Stimulated activated CD8-positive, alpha-beta memory T cell treated with anti-CD3 and anti-CD28 coated beads, Interleukin-7, amount 100 ng/mL, for 48 hours (primary cell): Measurements from ENCODE around the gene HDAC9.

ENCODE experiments used
- DNase-seq, 2 donors: peaks; one replicate each; pipeline ENCODE4 v3.0.0-alpha.2; 2020; ENCODE audit warnings: low read depth in 1 of 2; ENCODE audit errors: extremely low read depth in 1 of 2

The HDAC9 gene

GRCh38 chr7:18494406-18494805 is 1.1 kb upstream of the HDAC9 start:
- DNase-seq: no peak

DNA sequence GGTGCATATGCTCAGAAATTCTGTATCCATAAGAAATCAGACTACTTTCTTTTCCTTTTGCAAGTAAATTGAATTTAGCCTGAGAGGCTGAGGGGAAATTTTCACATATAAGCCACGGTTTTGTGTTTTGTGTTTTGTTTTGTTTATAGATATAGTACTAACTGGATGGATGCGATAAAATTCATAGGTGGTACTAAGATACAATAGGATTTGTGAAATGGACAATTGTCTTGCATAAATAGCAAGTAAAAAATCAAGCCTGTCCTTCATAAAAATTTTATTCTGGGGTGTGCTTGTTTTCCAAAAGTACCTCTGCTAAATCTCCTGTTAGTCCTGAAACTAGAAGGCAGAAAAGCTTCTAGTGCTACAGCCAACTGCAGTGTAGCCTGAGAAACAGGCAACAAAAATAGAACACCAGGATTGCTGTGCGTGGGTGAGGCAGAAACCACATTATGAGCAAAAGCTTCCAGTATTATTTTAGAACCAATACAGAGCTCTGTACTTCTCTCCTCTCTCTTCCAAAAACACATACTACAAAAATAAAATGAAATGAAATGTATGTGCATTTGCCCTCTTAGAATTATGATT is 634 bp upstream of the HDAC9 start:
- DNase-seq: no peak

DNA sequence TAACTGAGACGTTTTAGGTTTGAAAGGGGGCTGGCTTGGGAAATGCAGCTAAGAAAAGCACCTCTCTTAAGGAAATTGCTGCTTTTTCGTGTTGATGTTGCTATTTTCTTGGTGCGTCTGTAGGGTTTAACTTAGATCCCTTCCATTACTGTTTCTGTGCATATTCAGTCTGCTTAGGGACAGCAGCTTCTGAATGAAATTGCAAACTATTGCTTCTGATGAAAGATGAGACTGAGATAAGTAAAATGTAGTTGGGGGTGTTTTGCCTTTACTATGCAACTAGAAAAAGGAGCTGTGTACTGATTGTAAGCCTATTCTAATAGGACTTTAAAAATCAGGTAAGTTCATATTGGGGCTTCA is 772 bp downstream of the HDAC9 start:
- no peak for DNase-seq

GRCh38 chr7:18497082-18497481 is 1.5 kb downstream of the HDAC9 start:
- no peak for DNase-seq

- no peak for DNase-seq
Measured at GRCh38 chr7:18497800-18498199, 2.3 kb downstream of the HDAC9 start.

DNA sequence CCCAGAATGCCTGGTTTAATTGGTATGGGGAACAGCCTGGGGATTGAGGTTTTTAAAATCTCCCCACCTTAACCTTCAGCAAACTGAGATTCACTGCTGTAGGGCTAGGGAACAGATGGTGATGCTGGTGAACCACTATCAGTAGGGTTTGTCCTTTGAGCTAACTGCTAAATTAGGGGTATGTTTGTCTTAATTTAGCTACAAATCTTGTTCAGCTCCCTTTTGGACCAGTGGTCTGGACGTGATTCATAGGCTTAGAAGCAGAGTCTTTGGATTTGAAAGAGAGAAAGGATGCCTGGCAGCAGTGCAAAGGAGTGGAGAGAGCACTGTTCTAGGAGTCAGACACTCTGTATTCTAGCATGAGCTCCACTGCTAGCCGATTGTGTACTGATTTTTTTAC is 2.8 kb downstream of the HDAC9 start:
- no peak for DNase-seq

GRCh38 chr7:18499407-18500177 is 4.0 kb downstream of the HDAC9 start:
- DNase-seq: no peak

DNA sequence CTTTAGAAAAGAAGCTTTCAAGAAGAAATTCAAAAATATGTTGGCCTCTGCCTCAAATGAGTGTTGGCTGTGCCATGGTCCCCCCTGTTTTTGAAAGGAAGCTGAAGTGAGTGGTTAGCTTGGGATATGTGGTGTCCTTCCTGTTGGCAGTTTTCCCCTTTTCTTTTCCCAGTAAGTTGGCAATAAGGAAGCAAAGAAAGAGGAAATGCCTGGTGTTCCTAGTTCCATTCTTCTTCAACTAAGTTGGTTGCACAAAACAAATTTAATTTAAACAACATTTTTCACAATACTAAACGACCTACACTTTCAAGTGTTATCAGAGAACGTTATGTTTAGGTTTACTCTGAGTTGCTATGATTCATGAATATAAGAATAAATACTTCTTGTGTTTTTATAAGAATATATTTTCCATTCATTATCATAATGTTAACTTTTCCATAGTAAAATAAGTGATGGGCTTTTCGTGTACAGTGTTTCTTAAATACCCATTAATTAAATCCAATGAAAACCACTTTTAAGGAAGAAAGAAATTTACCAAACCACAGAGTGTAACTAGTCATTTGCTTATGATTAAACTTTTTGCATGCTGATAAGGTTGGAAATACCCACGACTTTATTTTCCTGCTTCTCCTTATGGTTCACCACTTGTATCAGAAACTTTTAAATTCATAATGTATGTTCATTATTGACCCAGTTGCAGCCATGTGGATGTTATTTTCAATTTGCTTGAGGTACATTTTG is 7.7 kb downstream of the HDAC9 start:
- no peak for DNase-seq

DNA sequence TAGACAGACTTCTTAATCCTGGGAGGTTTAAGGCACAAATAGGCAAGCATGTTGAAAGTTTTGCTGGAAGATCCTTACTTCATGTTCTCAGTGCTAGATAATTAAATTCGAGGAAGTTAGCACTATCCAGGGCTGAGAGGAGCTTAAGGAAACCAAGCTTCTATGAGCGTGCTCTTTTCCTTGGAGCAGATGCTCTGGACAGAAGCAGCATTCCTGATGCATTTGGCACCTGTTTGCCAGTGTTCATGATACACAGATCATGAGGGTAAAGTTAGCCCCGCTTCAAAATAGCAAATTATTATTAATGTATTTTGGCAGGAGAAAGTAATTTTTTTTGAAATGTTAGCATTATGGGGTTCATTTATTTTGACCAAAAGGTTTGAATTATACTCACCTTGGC is 9.4 kb downstream of the HDAC9 start:
- no peak for DNase-seq

DNA sequence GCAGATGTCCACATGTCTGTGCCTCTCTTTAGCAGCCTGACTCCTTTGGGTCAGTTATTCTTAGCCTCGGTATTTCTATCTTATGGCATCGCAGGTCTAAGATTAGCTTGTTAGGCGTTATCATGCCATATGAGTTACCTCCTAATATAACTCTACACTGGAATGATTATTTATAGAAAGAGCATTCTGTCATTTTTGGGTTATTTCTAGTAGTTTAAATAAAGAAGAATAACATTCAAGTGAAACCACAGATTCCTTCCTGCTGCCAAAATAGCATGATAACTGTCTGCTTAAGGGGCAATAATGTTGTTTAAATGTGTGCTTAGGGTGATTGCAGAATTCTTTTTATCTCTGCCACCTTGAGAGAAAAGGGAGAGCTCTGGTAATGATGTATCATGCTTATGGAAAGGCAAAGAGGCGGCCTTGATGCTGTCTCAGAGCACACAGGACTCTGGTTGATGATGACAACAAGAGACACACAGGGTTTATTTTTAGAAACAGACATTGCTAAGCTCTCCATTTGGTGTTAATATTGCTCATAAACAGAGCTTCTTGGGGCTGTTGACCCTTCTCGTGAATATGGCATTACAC is 10.4 kb downstream of the HDAC9 start:
- DNase-seq: no peak

GRCh38 chr7:18508443-18509427 is 13.2 kb downstream of the HDAC9 start:
- DNase-seq: no peak

DNA sequence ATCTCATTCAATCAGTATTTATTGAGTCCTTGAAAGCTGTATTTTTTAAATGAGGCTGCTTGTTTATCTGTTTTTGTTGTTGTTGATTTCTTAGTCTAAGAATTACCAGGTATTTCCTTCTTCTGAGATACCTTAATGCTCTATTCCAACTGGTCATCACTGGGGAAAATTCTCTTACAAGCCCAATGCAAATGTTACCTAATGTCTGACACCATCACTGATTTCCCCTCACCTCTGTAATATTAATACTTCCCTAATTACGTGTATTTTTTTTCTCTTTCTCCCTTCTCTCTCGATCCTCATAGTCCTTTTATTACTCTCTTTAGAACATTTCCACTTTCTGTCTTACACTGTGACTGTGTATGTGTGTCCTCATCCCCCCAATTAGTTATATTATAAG is 13.9 kb downstream of the HDAC9 start:
- DNase-seq: no peak

DNA sequence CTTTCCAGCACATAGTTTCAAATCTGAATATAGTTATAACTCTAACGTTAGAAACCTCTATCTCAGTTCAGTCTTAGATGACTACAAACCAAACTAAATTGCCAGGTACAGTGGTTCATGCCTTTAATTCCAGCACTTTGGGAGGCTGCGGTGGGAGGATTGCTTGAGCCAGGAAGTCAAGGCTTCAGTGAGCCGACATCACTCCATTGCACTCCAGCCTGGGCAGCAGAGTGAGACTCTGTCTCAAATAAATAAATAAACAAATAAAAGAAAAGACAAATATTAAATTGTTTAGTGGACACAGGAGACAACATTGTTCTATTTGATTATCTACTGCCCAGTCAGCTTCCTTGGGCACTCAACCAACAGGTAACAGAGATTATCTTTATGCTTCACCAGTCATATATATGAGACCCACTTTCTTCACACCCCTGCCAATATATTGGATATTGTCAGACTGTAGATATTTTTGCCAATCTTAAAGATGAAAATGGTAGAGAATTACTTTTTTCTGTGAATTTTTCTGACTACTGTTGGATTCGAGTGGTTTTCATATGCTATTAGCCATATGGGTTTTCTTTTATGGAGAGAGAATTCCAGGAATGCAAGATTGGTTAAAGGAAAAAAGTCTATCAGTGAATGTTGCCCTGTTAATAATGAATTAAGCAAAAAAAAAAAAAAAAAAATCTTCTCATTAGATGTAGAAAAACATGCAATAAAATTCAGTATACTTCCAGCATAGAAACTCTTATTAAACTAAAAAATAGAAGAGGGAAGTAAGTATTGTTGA is 16.0 kb downstream of the HDAC9 start:
- no peak for DNase-seq

DNA sequence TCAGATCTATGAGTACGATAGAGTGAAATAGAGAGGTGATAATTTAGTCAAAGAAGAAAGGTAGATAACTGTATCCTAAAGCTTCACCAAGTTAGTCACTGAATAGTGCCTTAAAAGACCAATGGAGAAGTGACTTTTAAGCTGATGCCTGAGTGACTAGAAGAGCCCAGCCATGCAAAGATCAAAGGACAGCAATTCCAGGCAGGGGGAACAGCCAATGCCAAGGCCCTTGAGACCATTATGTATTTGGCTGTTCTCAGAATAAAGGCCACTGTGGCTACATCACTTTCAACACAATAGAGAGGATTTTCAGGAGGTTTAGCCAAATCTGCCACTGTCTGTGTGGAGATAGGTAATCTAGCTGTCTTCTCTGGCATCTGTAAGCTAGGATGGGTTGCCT is 17.8 kb downstream of the HDAC9 start:
- no peak for DNase-seq

DNA sequence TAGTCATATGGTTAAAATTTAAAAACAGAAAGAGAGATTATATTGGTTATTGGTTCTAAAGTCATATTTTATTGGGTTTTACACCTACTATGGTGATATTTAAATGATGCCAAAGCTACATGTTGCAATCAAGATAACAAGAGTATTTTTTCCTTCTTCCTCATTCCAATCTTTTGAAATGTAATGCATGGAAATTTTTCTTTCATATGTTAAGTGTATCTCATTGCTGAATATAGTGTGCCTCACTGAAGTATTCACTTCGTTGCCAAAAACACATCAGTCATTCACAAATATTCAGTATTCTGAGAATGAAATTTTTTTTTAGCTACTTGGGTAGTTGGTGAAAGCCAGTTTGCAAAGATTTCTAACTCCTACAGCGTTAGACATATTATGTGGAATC is 19.5 kb downstream of the HDAC9 start:
- DNase-seq: no peak

DNA sequence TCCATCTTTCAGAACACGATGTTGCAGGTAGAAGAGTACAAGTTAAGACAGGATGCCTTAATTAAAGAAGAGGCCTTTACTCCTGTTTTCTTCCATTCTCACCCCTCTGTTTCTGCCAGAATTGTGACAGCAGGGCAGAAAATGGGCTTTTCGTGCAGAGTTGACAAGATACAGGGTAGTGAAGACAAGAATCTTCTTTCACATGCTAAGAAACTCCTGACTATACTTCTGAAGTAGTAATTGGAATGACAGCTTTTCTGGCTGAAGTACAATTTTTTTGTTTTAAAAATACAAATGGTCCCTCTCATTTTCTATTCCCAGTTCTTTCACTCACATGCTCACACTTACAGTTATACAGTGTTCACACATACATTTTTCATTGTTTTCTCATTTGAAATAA is 22.1 kb downstream of the HDAC9 start:
- no peak for DNase-seq

- DNase-seq: no peak
Measured at GRCh38 chr7:18518555-18518954, 23.0 kb downstream of the HDAC9 start.

- no peak for DNase-seq
Measured at GRCh38 chr7:18520450-18521235, 25.1 kb downstream of the HDAC9 start.

- no peak for DNase-seq
Measured at GRCh38 chr7:18521236-18521589, 25.7 kb downstream of the HDAC9 start.
